Neuronal stem cell (in vitro differentiated cells): ENCODE measurements around the gene SIGLEC6.

Source experiments
- DNase-seq: peaks from one replicate; pipeline ENCODE4 v3.0.0-alpha.2; 2013; ENCODE audit warnings: low spot score
- H2AFZ ChIP-seq: one replicate; pipeline ENCODE4 v1.6.1; 2013; ENCODE audit warnings: mild to moderate bottlenecking, low read length, inconsistent platforms
- H2AK5ac ChIP-seq: 2 replicates; pipeline ENCODE4 v1.6.1; 2013; ENCODE audit warnings: low read depth, mild to moderate bottlenecking, inconsistent platforms, low read length, moderate library complexity, mixed read lengths
- H2BK120ac ChIP-seq: 2 replicates; pipeline ENCODE4 v1.6.1; 2013; ENCODE audit warnings: low read depth, mild to moderate bottlenecking, inconsistent platforms, low read length, moderate library complexity, mixed read lengths
- H2BK12ac ChIP-seq: one replicate; pipeline ENCODE4 v1.6.1; 2013; ENCODE audit warnings: low read length, inconsistent platforms
- H2BK15ac ChIP-seq: 2 replicates; pipeline ENCODE4 v1.6.1; 2013; ENCODE audit warnings: mild to moderate bottlenecking, low read length, inconsistent platforms, mixed read lengths
- H2BK5ac ChIP-seq: one replicate; pipeline ENCODE4 v1.6.1; 2013; ENCODE audit warnings: inconsistent platforms, mild to moderate bottlenecking, low read length, moderate library complexity
- H3K14ac ChIP-seq: one replicate; pipeline ENCODE4 v1.6.1; 2013; ENCODE audit warnings: low read length, inconsistent platforms
- H3K18ac ChIP-seq: 2 replicates; pipeline ENCODE4 v1.6.1; 2013; ENCODE audit warnings: low read length, inconsistent platforms
- H3K23ac ChIP-seq: 2 replicates; pipeline ENCODE4 v1.6.1; 2013; ENCODE audit warnings: low read depth, mild to moderate bottlenecking, mixed read lengths, low read length, inconsistent platforms; ENCODE audit not compliant: poor library complexity
- H3K27ac ChIP-seq: replicated peaks from 3 replicates; pipeline ENCODE4 v1.5.1; 2013; ENCODE audit warnings: low read length, inconsistent platforms
- H3K27me3 ChIP-seq, 3 experiments: 2 replicates each; pipeline ENCODE4 v1.6.1; 2013; ENCODE audit warnings: low read length in 3 of 3, mild to moderate bottlenecking in 2 of 3, inconsistent platforms in 1 of 3, low read depth in 1 of 3, mixed read lengths in 1 of 3, moderate library complexity in 1 of 3; ENCODE audit not compliant: control insufficient read depth in 3 of 3, insufficient read depth in 3 of 3
- H3K36me3 ChIP-seq, 2 donors: replicated peaks in 1 of 2; 2 replicates each; pipeline ENCODE4 v1.6.1; 2013; ENCODE audit warnings: low read length in 2 of 2; ENCODE audit not compliant: control insufficient read depth in 2 of 2, insufficient read depth in 2 of 2
- H3K4ac ChIP-seq: 2 replicates; pipeline ENCODE4 v1.6.1; 2013; ENCODE audit warnings: inconsistent platforms, mild to moderate bottlenecking, low read length, moderate library complexity
- H3K4me1 ChIP-seq, 2 donors: 1 replicate in 1 of 2; 2 replicates in 1 of 2; pipeline ENCODE4 v1.6.1; 2013; ENCODE audit warnings: low read length in 2 of 2, low read depth in 1 of 2; ENCODE audit not compliant: control insufficient read depth in 2 of 2, insufficient read depth in 1 of 2
- H3K4me2 ChIP-seq: one replicate; pipeline ENCODE4 v1.6.1; 2013; ENCODE audit warnings: mild to moderate bottlenecking, low read length, inconsistent platforms; ENCODE audit not compliant: insufficient read depth, poor library complexity, severe bottlenecking
- H3K4me3 ChIP-seq, 2 donors: 2 replicates each; pipeline ENCODE4 v1.5.1; 2013; ENCODE audit warnings: low read length in 2 of 2, mild to moderate bottlenecking in 2 of 2, inconsistent platforms in 1 of 2, moderate library complexity in 1 of 2
- H3K79me1 ChIP-seq: one replicate; pipeline ENCODE4 v1.6.1; 2013; ENCODE audit warnings: low read depth, mild to moderate bottlenecking, inconsistent platforms, low read length, moderate library complexity
- H3K9ac ChIP-seq: one replicate; pipeline ENCODE4 v1.6.1; 2013; ENCODE audit warnings: mild to moderate bottlenecking, low read depth, low read length, inconsistent platforms; ENCODE audit not compliant: poor library complexity
- H3K9me3 ChIP-seq, 2 donors: replicated peaks in 1 of 2; 2 replicates each; pipeline versions ENCODE3 to v1.6.1; 2013; ENCODE audit warnings: low read length in 2 of 2, mild to moderate bottlenecking in 2 of 2, inconsistent platforms in 1 of 2, low read depth in 1 of 2, mixed read lengths in 1 of 2, moderate library complexity in 1 of 2; ENCODE audit not compliant: control insufficient read depth in 2 of 2, insufficient read depth in 1 of 2
- H4K8ac ChIP-seq: one replicate; pipeline ENCODE4 v1.6.1; 2013; ENCODE audit warnings: low read depth, mild to moderate bottlenecking, inconsistent platforms, low read length, moderate library complexity
- H4K91ac ChIP-seq: one replicate; pipeline ENCODE4 v1.6.1; 2013; ENCODE audit warnings: low read length, low read depth, mild to moderate bottlenecking, inconsistent platforms; ENCODE audit not compliant: poor library complexity
- WGBS, 2 donors: extraction: QIAGEN DNeasy Blood & Tissue Kit; methylation state at CpG; one replicate each; pipeline ENCODE4 v1.1.7; 2013; ENCODE audit warnings: missing lambda C conversion rate in 2 of 2, mixed read lengths in 1 of 2; ENCODE audit not compliant: insufficient read length in 2 of 2, insufficient replicate concordance in 1 of 2; ENCODE audit errors: extremely low coverage in 2 of 2; 5-methylcytosine and 5-hydroxymethylcytosine counted together

SIGLEC6 gene

DNA sequence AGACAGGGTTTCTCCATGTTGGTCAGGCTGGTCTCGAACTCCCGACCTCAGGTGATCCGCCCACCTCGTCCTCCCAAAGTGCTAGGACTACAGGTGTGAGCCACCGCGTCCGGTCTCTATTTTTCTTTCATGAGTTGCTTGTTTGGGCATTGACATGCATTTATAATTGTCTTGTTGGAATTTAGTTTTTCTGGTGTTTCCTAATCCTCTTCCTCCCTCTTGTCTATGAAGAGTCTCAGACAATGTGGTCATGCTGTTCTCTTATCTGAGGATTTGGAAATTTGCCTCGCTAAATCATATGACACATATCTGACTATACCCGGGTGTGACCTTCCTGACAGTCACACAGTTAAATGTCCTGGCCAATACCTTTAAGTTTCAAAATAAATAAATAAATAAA lies 60.5 kb downstream of the SIGLEC6 start:
- DNase-seq, result no peak
- H3K9me3 ChIP-seq, result no peaks in the 10 kb centered on the region
- H2AK5ac ChIP-seq, result no peak overlapping the region
- H3K23ac ChIP-seq, result no peak overlapping the region
- H3K27ac ChIP-seq, result no peak overlapping the region
- WGBS, 2 donors, result no CpG with 5 or more reads among the region's 9 CpGs
- no peak overlapping the region for H3K4me3 ChIP-seq
- no peaks in the 10 kb centered on the region for H3K79me1 ChIP-seq
- H3K4me1 ChIP-seq, result no peaks in the 10 kb centered on the region
- H3K4me2 ChIP-seq, result no peak overlapping the region
- H2BK15ac ChIP-seq, result no peak overlapping the region
- H3K27me3 ChIP-seq, result peaks cover 0 to 7% (median 2%) of the 10 kb centered on the region in 3 experiments
- H3K9ac ChIP-seq, result no peak overlapping the region
- no peak overlapping the region for H4K91ac ChIP-seq
- no peak overlapping the region for H2BK120ac ChIP-seq
- no peak overlapping the region for H2BK5ac ChIP-seq
- H2BK12ac ChIP-seq, result no peak overlapping the region
- H3K4ac ChIP-seq, result no peak overlapping the region
- H4K8ac ChIP-seq, result no peak overlapping the region
- H3K18ac ChIP-seq, result no peak overlapping the region
- H2AFZ ChIP-seq, result no peak overlapping the region
- no peak overlapping the region for H3K14ac ChIP-seq
- no peaks in the 10 kb centered on the region for H3K36me3 ChIP-seq

DNA sequence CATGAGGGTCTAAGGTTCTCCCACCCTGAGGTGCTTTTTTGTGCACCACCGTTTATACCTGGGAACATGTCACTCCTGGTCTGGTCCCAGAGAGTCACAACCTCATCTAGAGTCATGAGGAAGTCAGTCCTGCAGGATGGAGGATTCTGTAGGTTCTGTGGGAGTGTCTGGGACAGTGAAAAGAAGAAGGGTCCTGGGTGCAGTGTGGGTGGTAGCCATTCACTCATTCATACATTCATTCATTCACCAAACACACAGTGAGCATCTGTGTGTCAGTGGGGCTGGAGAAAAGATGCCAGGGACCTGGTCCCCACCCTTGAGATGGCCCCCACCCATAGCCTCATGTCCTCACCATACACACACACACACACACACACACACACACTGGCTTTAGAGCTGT lies 61.8 kb downstream of the SIGLEC6 start:
- Histone ChIP-seq H2AK5ac (no peak overlapping the region), H3K36me3 (no peaks in the 10 kb centered on the region), H3K27me3 (peaks cover 0 to 13% (median 2%) of the 10 kb centered on the region in 3 experiments), H3K79me1 (no peaks in the 10 kb centered on the region), H3K4ac (no peak overlapping the region), H3K9ac (no peak overlapping the region), H3K18ac (no peak overlapping the region), H2AFZ (no peak overlapping the region), H3K4me1 (no peaks in the 10 kb centered on the region), H3K27ac (no peak overlapping the region), H3K4me3 (no peak overlapping the region), H2BK5ac (no peak overlapping the region), H3K9me3 (no peaks in the 10 kb centered on the region), H3K14ac (no peak overlapping the region), H2BK12ac (no peak overlapping the region), H4K91ac (no peak overlapping the region), H4K8ac (no peak overlapping the region), H2BK120ac (no peak overlapping the region), H2BK15ac (no peak overlapping the region), H3K23ac (no peak overlapping the region), H3K4me2 (no peak overlapping the region)
- DNase-seq, result no peak
- WGBS, 2 donors, result no CpG with 5 or more reads among the region's 1 CpG

GRCh38 chr19:51469162-51469561 lies 62.3 kb downstream of the SIGLEC6 start:
- no peaks in the 10 kb centered on the region for H3K79me1 ChIP-seq
- H3K4me1 ChIP-seq, result no peaks in the 10 kb centered on the region
- H4K91ac ChIP-seq, result no peak overlapping the region
- no CpG with 5 or more reads among the region's 4 CpGs for WGBS, 2 donors
- no peak overlapping the region for H4K8ac ChIP-seq
- H3K4me2 ChIP-seq, result no peak overlapping the region
- H3K27ac ChIP-seq, result no peak overlapping the region
- H3K23ac ChIP-seq, result no peak overlapping the region
- H2BK5ac ChIP-seq, result no peak overlapping the region
- no peak overlapping the region for H3K18ac ChIP-seq
- DNase-seq, result no peak
- peaks cover 0 to 17% (median 2%) of the 10 kb centered on the region in 3 experiments for H3K27me3 ChIP-seq
- H3K14ac ChIP-seq, result no peak overlapping the region
- no peak overlapping the region for H2AFZ ChIP-seq
- no peak overlapping the region for H2AK5ac ChIP-seq
- no peak overlapping the region for H3K4ac ChIP-seq
- H3K36me3 ChIP-seq, result no peaks in the 10 kb centered on the region
- no peak overlapping the region for H2BK12ac ChIP-seq
- H2BK120ac ChIP-seq, result no peak overlapping the region
- H3K4me3 ChIP-seq, result no peak overlapping the region
- H3K9me3 ChIP-seq, result no peaks in the 10 kb centered on the region
- H2BK15ac ChIP-seq, result no peak overlapping the region
- H3K9ac ChIP-seq, result no peak overlapping the region

- no peak overlapping the region for H4K8ac ChIP-seq
- H2BK5ac ChIP-seq, result no peak overlapping the region
- WGBS, 2 donors, result no CpG with 5 or more reads among the region's 2 CpGs
- H3K79me1 ChIP-seq, result no peaks in the 10 kb centered on the region
- no peak overlapping the region for H3K14ac ChIP-seq
- no peak overlapping the region for H3K18ac ChIP-seq
- no peak overlapping the region for H2BK15ac ChIP-seq
- no peaks in the 10 kb centered on the region for H3K4me1 ChIP-seq
- H2BK12ac ChIP-seq, result no peak overlapping the region
- H2AK5ac ChIP-seq, result no peak overlapping the region
- no peak for DNase-seq
- no peak overlapping the region for H2AFZ ChIP-seq
- H3K23ac ChIP-seq, result no peak overlapping the region
- peaks cover 0 to 18% (median 0%) of the 10 kb centered on the region in 3 experiments for H3K27me3 ChIP-seq
- no peak overlapping the region for H3K9ac ChIP-seq
- H3K27ac ChIP-seq, result no peak overlapping the region
- H3K4me2 ChIP-seq, result no peak overlapping the region
- H3K9me3 ChIP-seq, result no peaks in the 10 kb centered on the region
- H3K4ac ChIP-seq, result no peak overlapping the region
- no peaks in the 10 kb centered on the region for H3K36me3 ChIP-seq
- no peak overlapping the region for H4K91ac ChIP-seq
- no peak overlapping the region for H3K4me3 ChIP-seq
- H2BK120ac ChIP-seq, result no peak overlapping the region
Observed at GRCh38 chr19:51468545-51468920, 62.9 kb downstream of the SIGLEC6 start.
